Neural cell (in vitro differentiated cells): Measurements from ENCODE around the gene PECR. TPM values are rescaled to one million over a fixed set of nuclear protein-coding genes. Genes with fewer than 3 reads are reported as not detected.

Source experiments
- H2AFZ ChIP-seq: fragments of 200-600, 300-800 bp; sonication (generic), shearing (Covaris generic); 2 replicates; pipeline ENCODE4 v1.6.0; 2014; ENCODE audit warnings: low read depth, mild to moderate bottlenecking, antibody characterized with exemption, low read length, moderate library complexity
- H3F3A ChIP-seq: fragments of 200-600 bp; shearing (Covaris generic); 2 replicates; pipeline ENCODE4 v1.6.1; 2016; ENCODE audit warnings: mild to moderate bottlenecking, moderate library complexity, mixed read lengths, antibody characterized with exemption, low read length; ENCODE audit not compliant: insufficient read depth, poor library complexity, severe bottlenecking
- H3K27ac ChIP-seq: fragments of 200-600, 300-800 bp; sonication (generic), shearing (Covaris generic); 2 replicates; pipeline ENCODE4 v1.5.1; 2014; ENCODE audit warnings: mild to moderate bottlenecking, low read length, moderate library complexity
- H3K27me3 ChIP-seq: fragments of 300-800, 200-600 bp; sonication (generic), shearing (Covaris generic); 2 replicates; pipeline ENCODE4 v1.6.0; 2014; ENCODE audit warnings: mild to moderate bottlenecking, low read depth, low read length, moderate library complexity; ENCODE audit not compliant: insufficient read depth
- H3K36me3 ChIP-seq: fragments of 300-800, 200-600 bp; sonication (generic), shearing (Covaris generic); 2 replicates; pipeline ENCODE4 v1.5.1; 2014; ENCODE audit warnings: mild to moderate bottlenecking, antibody characterized with exemption, low read length, moderate library complexity; ENCODE audit not compliant: insufficient read depth
- H3K4me2 ChIP-seq: fragments of 300-800, 200-600 bp; sonication (generic), shearing (Covaris generic); 2 replicates; pipeline ENCODE4 v1.6.0; 2014; ENCODE audit warnings: mild to moderate bottlenecking, low read length
- H3K4me3 ChIP-seq: fragments of 300-800, 200-600 bp; sonication (generic), shearing (Covaris generic); 2 replicates; pipeline ENCODE4 v1.5.1; 2014; ENCODE audit warnings: mild to moderate bottlenecking, low read length, moderate library complexity
- H3K79me2 ChIP-seq: fragments of 200-600 bp; shearing (Covaris generic); replicated peaks from 2 replicates; pipeline ENCODE4 v1.6.0; 2014; ENCODE audit warnings: mild to moderate bottlenecking, low read length, moderate library complexity; ENCODE audit not compliant: insufficient read depth
- H3K9ac ChIP-seq: fragments of 300-800, 200-600 bp; sonication (generic), shearing (Covaris generic); 2 replicates; pipeline ENCODE4 v1.6.1; 2016; ENCODE audit warnings: mild to moderate bottlenecking, low read length, mixed read lengths
- H3K9me2 ChIP-seq: fragments of 200-600 bp; shearing (Covaris generic); 2 replicates; pipeline ENCODE4 v1.6.1; 2016; ENCODE audit warnings: mild to moderate bottlenecking, low read length, mixed read lengths; ENCODE audit not compliant: insufficient read depth
- H3K9me3 ChIP-seq: fragments of 200-600, 300-800 bp; sonication (generic), shearing (Covaris generic); 2 replicates; pipeline ENCODE4 v1.6.1; 2016; ENCODE audit warnings: mild to moderate bottlenecking, mixed run types, low read length, moderate library complexity, mixed read lengths
- H4K20me1 ChIP-seq: fragments of 200-600 bp; shearing (Covaris generic); 2 replicates; pipeline ENCODE4 v1.6.1; 2016; ENCODE audit warnings: mild to moderate bottlenecking, mixed run types; ENCODE audit not compliant: insufficient read depth
- EP300 ChIP-seq: fragments of 450-650 bp; conservative IDR thresholded peaks from 2 replicates; pipeline ENCODE4 v1.6.1; 2014; ENCODE audit warnings: antibody characterized with exemption, mild to moderate bottlenecking, moderate library complexity; ENCODE audit not compliant: poor library complexity, severe bottlenecking
- EZH2 ChIP-seq: fragments of 200-600, 300-800 bp; shearing (Covaris generic), sonication (generic); IDR thresholded peaks from 2 replicates; pipeline ENCODE4 v1.6.1; 2014; ENCODE audit warnings: antibody characterized with exemption, low read length, borderline replicate concordance, mild to moderate bottlenecking; ENCODE audit not compliant: insufficient read depth, poor library complexity, severe bottlenecking
- MXI1 ChIP-seq: fragments of 450-650 bp; conservative IDR thresholded peaks from 2 replicates; pipeline ENCODE4 v1.6.1; 2014; ENCODE audit warnings: antibody characterized with exemption, mild to moderate bottlenecking; ENCODE audit not compliant: poor library complexity, severe bottlenecking
- POLR2AphosphoS5 ChIP-seq: IDR thresholded peaks from 2 replicates; pipeline ENCODE4 v1.6.1; 2012
- RAD21 ChIP-seq: fragments of 450-650 bp; conservative IDR thresholded peaks from 2 replicates; pipeline ENCODE4 v1.6.1; 2014; ENCODE audit warnings: antibody characterized with exemption, mild to moderate bottlenecking, moderate library complexity
- SMC3 ChIP-seq: fragments of 450-650 bp; conservative IDR thresholded peaks from 2 replicates; pipeline ENCODE4 v1.6.1; 2014; ENCODE audit warnings: antibody characterized with exemption, mild to moderate bottlenecking, moderate library complexity; ENCODE audit not compliant: poor library complexity
- TAF1 ChIP-seq: IDR thresholded peaks from 2 replicates; pipeline ENCODE4 v1.6.1; 2012; ENCODE audit warnings: low read depth
- polyA plus RNA-seq: library from polyadenylated mRNA; depleted of rRNA; stranded (reverse); fragments of >200 nt; gene quantifications from 2 replicates; pipeline ENCODE4 v1.2.3, GENCODE V29; 2014
- TF ChIP-seq, protein P1 (sequence below): fragments of 450-650 bp; IDR thresholded peaks from 2 replicates; pipeline ENCODE4 v1.5.1; 2014; ENCODE audit warnings: antibody characterized with exemption, mild to moderate bottlenecking, moderate library complexity; ENCODE audit not compliant: poor library complexity, severe bottlenecking
- TF ChIP-seq, protein P2 (sequence below): IDR thresholded peaks from 2 replicates; pipeline ENCODE4 v1.6.1; 2012; ENCODE audit warnings: borderline replicate concordance

PECR gene
- polyA plus RNA-seq, 1 donor from 2014 or later = 22.1 TPM

DNA sequence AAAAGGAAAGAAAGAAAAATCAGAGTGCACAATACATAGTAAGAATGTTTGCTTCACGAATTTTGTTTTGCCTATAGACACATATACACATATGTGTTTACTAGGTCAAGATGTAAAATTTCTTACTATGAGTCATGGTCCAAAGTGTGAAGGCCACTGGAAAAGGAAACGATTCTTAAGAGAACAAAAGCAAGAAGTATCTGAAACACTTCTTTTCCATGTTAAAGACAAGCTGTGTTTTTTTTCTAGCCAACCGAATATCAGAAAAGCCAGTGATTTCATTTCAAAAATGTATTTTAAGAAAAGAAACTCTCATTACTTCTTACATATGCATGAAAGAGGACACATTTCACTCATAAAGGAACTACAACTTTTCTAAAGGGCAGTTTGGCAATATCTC, 24.9 kb downstream of the PECR start:
- Histone ChIP-seq H3K27me3 (no peaks in the 10 kb centered on the region), H3K4me3 (no peak overlapping the region), H3K36me3 (peaks cover 10% of the 10 kb centered on the region), H2AFZ (no peak overlapping the region), H3K27ac (no peak overlapping the region), H3K9me3 (no peaks in the 10 kb centered on the region), H4K20me1 (no peaks in the 10 kb centered on the region), H3K79me2 (no peaks in the 10 kb centered on the region), H3F3A (no peaks in the 10 kb centered on the region), H3K4me2 (no peak overlapping the region), H3K9me2 (no peaks in the 10 kb centered on the region), H3K9ac (no peak overlapping the region)
- TF ChIP-seq EP300 = no peak

DNA sequence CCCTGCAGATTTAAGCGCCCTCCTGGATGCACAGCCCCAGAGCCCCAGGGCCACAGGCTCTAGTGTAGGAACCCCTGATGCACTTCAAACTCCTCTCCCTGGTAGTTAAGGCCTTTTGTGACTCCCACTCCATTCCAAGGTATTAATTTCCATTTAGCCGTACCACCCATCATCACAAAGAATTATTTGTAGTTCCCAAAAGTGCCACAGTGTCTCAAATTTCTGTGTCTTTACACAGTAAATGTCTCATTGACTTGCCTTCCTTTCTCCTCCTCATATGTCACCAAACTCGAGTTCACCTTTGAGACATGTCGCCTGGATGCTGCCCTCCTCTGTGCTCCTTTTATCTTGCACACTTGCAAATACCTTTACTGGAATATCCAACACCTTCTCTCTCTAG, 25.9 kb downstream of the PECR start:
- no peak overlapping the region for H3K9ac ChIP-seq
- no peaks in the 10 kb centered on the region for H3F3A ChIP-seq
- no peaks in the 10 kb centered on the region for H3K9me2 ChIP-seq
- TF ChIP-seq, protein P1, sequence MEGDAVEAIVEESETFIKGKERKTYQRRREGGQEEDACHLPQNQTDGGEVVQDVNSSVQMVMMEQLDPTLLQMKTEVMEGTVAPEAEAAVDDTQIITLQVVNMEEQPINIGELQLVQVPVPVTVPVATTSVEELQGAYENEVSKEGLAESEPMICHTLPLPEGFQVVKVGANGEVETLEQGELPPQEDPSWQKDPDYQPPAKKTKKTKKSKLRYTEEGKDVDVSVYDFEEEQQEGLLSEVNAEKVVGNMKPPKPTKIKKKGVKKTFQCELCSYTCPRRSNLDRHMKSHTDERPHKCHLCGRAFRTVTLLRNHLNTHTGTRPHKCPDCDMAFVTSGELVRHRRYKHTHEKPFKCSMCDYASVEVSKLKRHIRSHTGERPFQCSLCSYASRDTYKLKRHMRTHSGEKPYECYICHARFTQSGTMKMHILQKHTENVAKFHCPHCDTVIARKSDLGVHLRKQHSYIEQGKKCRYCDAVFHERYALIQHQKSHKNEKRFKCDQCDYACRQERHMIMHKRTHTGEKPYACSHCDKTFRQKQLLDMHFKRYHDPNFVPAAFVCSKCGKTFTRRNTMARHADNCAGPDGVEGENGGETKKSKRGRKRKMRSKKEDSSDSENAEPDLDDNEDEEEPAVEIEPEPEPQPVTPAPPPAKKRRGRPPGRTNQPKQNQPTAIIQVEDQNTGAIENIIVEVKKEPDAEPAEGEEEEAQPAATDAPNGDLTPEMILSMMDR = no peak
- TF ChIP-seq POLR2AphosphoS5 (no peak), EP300 (no peak), EZH2 (no peak), TAF1 (no peak), MXI1 (no peak), SMC3 (no peak), RAD21 (no peak)
- TF ChIP-seq, protein P2, sequence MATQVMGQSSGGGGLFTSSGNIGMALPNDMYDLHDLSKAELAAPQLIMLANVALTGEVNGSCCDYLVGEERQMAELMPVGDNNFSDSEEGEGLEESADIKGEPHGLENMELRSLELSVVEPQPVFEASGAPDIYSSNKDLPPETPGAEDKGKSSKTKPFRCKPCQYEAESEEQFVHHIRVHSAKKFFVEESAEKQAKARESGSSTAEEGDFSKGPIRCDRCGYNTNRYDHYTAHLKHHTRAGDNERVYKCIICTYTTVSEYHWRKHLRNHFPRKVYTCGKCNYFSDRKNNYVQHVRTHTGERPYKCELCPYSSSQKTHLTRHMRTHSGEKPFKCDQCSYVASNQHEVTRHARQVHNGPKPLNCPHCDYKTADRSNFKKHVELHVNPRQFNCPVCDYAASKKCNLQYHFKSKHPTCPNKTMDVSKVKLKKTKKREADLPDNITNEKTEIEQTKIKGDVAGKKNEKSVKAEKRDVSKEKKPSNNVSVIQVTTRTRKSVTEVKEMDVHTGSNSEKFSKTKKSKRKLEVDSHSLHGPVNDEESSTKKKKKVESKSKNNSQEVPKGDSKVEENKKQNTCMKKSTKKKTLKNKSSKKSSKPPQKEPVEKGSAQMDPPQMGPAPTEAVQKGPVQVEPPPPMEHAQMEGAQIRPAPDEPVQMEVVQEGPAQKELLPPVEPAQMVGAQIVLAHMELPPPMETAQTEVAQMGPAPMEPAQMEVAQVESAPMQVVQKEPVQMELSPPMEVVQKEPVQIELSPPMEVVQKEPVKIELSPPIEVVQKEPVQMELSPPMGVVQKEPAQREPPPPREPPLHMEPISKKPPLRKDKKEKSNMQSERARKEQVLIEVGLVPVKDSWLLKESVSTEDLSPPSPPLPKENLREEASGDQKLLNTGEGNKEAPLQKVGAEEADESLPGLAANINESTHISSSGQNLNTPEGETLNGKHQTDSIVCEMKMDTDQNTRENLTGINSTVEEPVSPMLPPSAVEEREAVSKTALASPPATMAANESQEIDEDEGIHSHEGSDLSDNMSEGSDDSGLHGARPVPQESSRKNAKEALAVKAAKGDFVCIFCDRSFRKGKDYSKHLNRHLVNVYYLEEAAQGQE = no peak
- H3K9me3 ChIP-seq = no peaks in the 10 kb centered on the region
- no peaks in the 10 kb centered on the region for H3K79me2 ChIP-seq
- H2AFZ ChIP-seq = no peak overlapping the region
- H3K36me3 ChIP-seq = peaks cover 10% of the 10 kb centered on the region
- H3K4me3 ChIP-seq = no peak overlapping the region
- no peak overlapping the region for H3K4me2 ChIP-seq
- H4K20me1 ChIP-seq = no peaks in the 10 kb centered on the region
- no peak overlapping the region for H3K27ac ChIP-seq
- H3K27me3 ChIP-seq = no peaks in the 10 kb centered on the region

DNA sequence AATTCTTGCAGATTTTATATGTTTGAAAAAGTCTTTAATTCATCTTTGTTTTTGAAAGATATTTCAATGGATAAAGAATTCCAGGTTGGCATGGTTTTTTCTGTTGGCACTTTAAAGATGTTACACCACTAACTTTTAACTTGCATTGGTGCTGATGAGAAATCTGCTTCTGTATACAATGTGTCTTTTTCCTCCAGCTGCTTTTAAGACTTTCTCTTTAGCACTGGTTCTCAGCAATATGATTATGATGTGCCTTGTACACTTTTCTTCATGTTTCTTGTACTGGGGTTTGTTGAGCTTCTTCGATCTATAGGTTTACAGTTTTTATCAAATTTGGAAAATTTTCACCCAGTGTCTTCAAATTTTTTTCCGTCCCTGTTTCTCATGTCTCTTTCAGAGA, 29.2 kb downstream of the PECR start:
- H3K4me3 ChIP-seq = no peak overlapping the region
- H3K9me2 ChIP-seq = no peaks in the 10 kb centered on the region
- H3K4me2 ChIP-seq = no peak overlapping the region
- H3K27ac ChIP-seq = no peak overlapping the region
- no peaks in the 10 kb centered on the region for H3K36me3 ChIP-seq
- no peak overlapping the region for H2AFZ ChIP-seq
- H4K20me1 ChIP-seq = no peaks in the 10 kb centered on the region
- no peaks in the 10 kb centered on the region for H3K79me2 ChIP-seq
- no peaks in the 10 kb centered on the region for H3K9me3 ChIP-seq
- TF ChIP-seq POLR2AphosphoS5 = no peak
- TF ChIP-seq, protein P2 = no peak
- no peak for TF ChIP-seq MXI1
- no peak for TF ChIP-seq TAF1
- H3F3A ChIP-seq = no peaks in the 10 kb centered on the region
- H3K9ac ChIP-seq = no peak overlapping the region
- no peaks in the 10 kb centered on the region for H3K27me3 ChIP-seq
